HepG2 (cell line): ENCODE measurements around the gene AHNAK. TPM values are rescaled to one million over a fixed set of nuclear protein-coding genes. Genes with fewer than 3 reads are reported as not detected.

ENCODE experiments used
- CBX5 ChIP-seq: sonication (generic); formaldehyde crosslinking; IDR thresholded peaks from 2 replicates; pipeline ENCODE4 v1.4.0; 2020; ENCODE audit warnings: missing genetic modification reagents, borderline replicate concordance
- HDAC1 ChIP-seq: sonication (generic); formaldehyde crosslinking; IDR thresholded peaks from 2 replicates; pipeline ENCODE4 v1.5.1; 2020; ENCODE audit warnings: mild to moderate bottlenecking, missing genetic modification reagents
- HMG20A ChIP-seq: IDR thresholded peaks from 2 replicates; pipeline ENCODE4 v1.6.1; 2016; ENCODE audit warnings: borderline replicate concordance
- KDM6A ChIP-seq: IDR thresholded peaks from 2 replicates; pipeline ENCODE4 v1.6.1; 2016; ENCODE audit warnings: low read depth
- MXI1 ChIP-seq: IDR thresholded peaks from 3 replicates; pipeline ENCODE4 v1.6.1; 2012; ENCODE audit warnings: low read depth, low read length, inconsistent platforms, borderline replicate concordance
- RARA ChIP-seq: IDR thresholded peaks from 2 replicates; pipeline ENCODE4 v1.6.1; 2016; ENCODE audit warnings: missing genetic modification reagents, missing compliant biosample characterization
- ZNF556 ChIP-seq: sonication (generic); formaldehyde crosslinking; IDR thresholded peaks from 2 replicates; pipeline ENCODE4 v1.4.0; 2020; ENCODE audit warnings: mild to moderate bottlenecking, missing genetic modification reagents, borderline replicate concordance
- polyA plus RNA-seq, 8 experiments: library from polyadenylated mRNA; depleted of rRNA in 3 of 8; stranded (reverse) in 7 of 8; unstranded in 1 of 8; fragments of >200 nt; fragmentation: Illumina TruSeq in 4 of 8; extraction: Trizol in 4 of 8; gene quantifications; 2 replicates each; pipeline versions ENCODE4 v1.2.1 to v1.2.3, GENCODE V29; 2011 to 2016; ENCODE audit warnings: low read depth in 4 of 8, missing spikeins in 1 of 8, mixed read lengths in 1 of 8; ENCODE audit not compliant: insufficient read depth in 1 of 8
- total RNA-seq, 5 experiments: library from RNA; depleted of rRNA; stranded (reverse); fragments of >200 nt; fragmentation: Illumina TruSeq; extraction: Trizol; gene quantifications; 2 replicates each; pipeline ENCODE4 v1.2.3, GENCODE V29; 2016; ENCODE audit warnings: low read depth in 1 of 5
- TF ChIP-seq, protein P1 (sequence below): IDR thresholded peaks from 2 replicates; pipeline ENCODE4 v1.6.1; 2012; ENCODE audit warnings: low read depth, low read length, improper control_type of control experiment
- TF ChIP-seq, protein P2 (sequence below): sonication (generic); formaldehyde crosslinking; IDR thresholded peaks from 2 replicates; pipeline ENCODE4 v1.5.0; 2020; ENCODE audit warnings: mild to moderate bottlenecking, missing genetic modification reagents
- TF ChIP-seq, protein P3 (sequence below): sonication (generic); formaldehyde crosslinking; IDR thresholded peaks from 2 replicates; pipeline ENCODE4 v1.4.0; 2020; ENCODE audit warnings: missing genetic modification reagents
- TF ChIP-seq, protein P4 (sequence below): sonication (generic); formaldehyde crosslinking; IDR thresholded peaks from 2 replicates; pipeline ENCODE4 v1.5.0; 2020; ENCODE audit warnings: mild to moderate bottlenecking, missing genetic modification reagents, moderate library complexity
- TF ChIP-seq, protein P5 (sequence below): IDR thresholded peaks from 2 replicates; pipeline ENCODE4 v1.6.1; 2016; ENCODE audit warnings: missing genetic modification reagents, missing compliant biosample characterization
- TF ChIP-seq, protein P6 (sequence below): IDR thresholded peaks from 2 replicates; pipeline ENCODE4 v1.4.0; 2020; ENCODE audit warnings: mild to moderate bottlenecking, missing genetic modification reagents

The AHNAK gene
- total and polyA plus RNA-seq, 2 of the 13 experiments (the other 11 are each of a cell fraction or from before 2014, with no cell fraction given), result 23.4 to 25.0 TPM

DNA sequence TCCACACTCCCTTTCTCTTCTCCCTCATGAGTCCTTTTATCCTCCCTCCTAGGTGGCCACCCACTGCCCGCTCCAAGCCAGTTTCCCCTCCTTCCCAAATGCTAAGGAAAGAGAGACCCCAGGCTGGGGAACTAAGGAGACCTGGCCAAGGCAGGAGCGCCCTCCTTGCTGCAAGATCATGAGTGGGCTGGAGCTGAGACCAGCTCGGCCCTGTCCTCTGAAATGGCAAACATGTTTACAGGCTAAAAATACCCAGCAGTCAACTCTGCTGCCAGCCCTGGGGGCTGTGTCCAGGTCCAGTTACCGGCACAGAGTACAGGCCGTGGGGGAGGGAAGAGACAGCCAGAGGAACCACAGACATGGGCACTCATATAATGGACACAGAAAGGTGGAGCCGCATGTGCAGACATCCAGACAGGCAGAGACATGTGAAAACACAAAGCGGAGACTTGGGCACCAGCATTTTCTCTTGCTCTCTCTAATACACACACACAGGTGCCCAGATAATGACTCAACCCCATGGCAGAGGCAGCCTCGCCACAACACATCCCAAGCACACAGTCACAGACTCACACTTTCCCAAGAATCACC is 1.2 kb upstream of the AHNAK start (continued):
- TF ChIP-seq, protein P1, sequence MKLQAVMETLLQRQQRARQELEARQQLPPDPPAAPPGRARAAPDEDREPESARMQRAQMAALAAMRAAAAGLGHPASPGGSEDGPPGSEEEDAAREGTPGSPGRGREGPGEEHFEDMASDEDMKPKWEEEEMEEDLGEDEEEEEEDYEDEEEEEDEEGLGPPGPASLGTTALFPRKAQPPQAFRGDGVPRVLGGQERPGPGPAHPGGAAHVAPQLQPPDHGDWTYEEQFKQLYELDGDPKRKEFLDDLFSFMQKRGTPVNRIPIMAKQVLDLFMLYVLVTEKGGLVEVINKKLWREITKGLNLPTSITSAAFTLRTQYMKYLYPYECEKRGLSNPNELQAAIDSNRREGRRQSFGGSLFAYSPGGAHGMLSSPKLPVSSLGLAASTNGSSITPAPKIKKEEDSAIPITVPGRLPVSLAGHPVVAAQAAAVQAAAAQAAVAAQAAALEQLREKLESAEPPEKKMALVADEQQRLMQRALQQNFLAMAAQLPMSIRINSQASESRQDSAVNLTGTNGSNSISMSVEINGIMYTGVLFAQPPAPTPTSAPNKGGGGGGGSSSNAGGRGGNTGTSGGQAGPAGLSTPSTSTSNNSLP, result no peak
- TF ChIP-seq ZNF556 (CRISPR knock-in tag), result peak; percentile 64; the same call in 1 of the 2 replicates
- peak; percentile 32; the same call in 1 of the 2 replicates for TF ChIP-seq HMG20A (CRISPR knock-in tag)
- TF ChIP-seq MXI1, result peak; percentile 75; the same call in 1 of the 3 replicates
- TF ChIP-seq, protein P2, sequence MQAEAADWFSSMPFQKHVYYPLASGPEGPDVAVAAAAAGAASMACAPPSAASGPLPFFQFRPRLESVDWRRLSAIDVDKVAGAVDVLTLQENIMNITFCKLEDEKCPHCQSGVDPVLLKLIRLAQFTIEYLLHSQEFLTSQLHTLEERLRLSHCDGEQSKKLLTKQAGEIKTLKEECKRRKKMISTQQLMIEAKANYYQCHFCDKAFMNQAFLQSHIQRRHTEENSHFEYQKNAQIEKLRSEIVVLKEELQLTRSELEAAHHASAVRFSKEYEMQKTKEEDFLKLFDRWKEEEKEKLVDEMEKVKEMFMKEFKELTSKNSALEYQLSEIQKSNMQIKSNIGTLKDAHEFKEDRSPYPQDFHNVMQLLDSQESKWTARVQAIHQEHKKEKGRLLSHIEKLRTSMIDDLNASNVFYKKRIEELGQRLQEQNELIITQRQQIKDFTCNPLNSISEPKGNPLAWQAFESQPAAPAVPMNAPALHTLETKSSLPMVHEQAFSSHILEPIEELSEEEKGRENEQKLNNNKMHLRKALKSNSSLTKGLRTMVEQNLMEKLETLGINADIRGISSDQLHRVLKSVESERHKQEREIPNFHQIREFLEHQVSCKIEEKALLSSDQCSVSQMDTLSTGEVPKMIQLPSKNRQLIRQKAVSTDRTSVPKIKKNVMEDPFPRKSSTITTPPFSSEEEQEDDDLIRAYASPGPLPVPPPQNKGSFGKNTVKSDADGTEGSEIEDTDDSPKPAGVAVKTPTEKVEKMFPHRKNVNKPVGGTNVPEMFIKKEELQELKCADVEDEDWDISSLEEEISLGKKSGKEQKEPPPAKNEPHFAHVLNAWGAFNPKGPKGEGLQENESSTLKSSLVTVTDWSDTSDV (CRISPR knock-in tag), result 0 out of 2 replicates have a peak, but pooled peaks have one; percentile 42
- TF ChIP-seq CBX5 (CRISPR knock-in tag), result peak; percentile 33; the same call in 1 of the 2 replicates
- TF ChIP-seq HDAC1, result peak; percentile 65
- TF ChIP-seq, protein P3, sequence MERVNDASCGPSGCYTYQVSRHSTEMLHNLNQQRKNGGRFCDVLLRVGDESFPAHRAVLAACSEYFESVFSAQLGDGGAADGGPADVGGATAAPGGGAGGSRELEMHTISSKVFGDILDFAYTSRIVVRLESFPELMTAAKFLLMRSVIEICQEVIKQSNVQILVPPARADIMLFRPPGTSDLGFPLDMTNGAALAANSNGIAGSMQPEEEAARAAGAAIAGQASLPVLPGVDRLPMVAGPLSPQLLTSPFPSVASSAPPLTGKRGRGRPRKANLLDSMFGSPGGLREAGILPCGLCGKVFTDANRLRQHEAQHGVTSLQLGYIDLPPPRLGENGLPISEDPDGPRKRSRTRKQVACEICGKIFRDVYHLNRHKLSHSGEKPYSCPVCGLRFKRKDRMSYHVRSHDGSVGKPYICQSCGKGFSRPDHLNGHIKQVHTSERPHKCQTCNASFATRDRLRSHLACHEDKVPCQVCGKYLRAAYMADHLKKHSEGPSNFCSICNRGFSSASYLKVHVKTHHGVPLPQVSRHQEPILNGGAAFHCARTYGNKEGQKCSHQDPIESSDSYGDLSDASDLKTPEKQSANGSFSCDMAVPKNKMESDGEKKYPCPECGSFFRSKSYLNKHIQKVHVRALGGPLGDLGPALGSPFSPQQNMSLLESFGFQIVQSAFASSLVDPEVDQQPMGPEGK (CRISPR knock-in tag), result peak; percentile 92
- TF ChIP-seq KDM6A, result peak; percentile 51; the same call in 1 of the 2 replicates
- peak; percentile 76 for TF ChIP-seq RARA
- TF ChIP-seq, protein P4, sequence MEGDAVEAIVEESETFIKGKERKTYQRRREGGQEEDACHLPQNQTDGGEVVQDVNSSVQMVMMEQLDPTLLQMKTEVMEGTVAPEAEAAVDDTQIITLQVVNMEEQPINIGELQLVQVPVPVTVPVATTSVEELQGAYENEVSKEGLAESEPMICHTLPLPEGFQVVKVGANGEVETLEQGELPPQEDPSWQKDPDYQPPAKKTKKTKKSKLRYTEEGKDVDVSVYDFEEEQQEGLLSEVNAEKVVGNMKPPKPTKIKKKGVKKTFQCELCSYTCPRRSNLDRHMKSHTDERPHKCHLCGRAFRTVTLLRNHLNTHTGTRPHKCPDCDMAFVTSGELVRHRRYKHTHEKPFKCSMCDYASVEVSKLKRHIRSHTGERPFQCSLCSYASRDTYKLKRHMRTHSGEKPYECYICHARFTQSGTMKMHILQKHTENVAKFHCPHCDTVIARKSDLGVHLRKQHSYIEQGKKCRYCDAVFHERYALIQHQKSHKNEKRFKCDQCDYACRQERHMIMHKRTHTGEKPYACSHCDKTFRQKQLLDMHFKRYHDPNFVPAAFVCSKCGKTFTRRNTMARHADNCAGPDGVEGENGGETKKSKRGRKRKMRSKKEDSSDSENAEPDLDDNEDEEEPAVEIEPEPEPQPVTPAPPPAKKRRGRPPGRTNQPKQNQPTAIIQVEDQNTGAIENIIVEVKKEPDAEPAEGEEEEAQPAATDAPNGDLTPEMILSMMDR, result peak; percentile 19; the same call in 1 of the 2 replicates
- TF ChIP-seq, protein P5, sequence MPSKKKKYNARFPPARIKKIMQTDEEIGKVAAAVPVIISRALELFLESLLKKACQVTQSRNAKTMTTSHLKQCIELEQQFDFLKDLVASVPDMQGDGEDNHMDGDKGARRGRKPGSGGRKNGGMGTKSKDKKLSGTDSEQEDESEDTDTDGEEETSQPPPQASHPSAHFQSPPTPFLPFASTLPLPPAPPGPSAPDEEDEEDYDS (CRISPR knock-in tag), result peak; percentile 82
- TF ChIP-seq, protein P6, sequence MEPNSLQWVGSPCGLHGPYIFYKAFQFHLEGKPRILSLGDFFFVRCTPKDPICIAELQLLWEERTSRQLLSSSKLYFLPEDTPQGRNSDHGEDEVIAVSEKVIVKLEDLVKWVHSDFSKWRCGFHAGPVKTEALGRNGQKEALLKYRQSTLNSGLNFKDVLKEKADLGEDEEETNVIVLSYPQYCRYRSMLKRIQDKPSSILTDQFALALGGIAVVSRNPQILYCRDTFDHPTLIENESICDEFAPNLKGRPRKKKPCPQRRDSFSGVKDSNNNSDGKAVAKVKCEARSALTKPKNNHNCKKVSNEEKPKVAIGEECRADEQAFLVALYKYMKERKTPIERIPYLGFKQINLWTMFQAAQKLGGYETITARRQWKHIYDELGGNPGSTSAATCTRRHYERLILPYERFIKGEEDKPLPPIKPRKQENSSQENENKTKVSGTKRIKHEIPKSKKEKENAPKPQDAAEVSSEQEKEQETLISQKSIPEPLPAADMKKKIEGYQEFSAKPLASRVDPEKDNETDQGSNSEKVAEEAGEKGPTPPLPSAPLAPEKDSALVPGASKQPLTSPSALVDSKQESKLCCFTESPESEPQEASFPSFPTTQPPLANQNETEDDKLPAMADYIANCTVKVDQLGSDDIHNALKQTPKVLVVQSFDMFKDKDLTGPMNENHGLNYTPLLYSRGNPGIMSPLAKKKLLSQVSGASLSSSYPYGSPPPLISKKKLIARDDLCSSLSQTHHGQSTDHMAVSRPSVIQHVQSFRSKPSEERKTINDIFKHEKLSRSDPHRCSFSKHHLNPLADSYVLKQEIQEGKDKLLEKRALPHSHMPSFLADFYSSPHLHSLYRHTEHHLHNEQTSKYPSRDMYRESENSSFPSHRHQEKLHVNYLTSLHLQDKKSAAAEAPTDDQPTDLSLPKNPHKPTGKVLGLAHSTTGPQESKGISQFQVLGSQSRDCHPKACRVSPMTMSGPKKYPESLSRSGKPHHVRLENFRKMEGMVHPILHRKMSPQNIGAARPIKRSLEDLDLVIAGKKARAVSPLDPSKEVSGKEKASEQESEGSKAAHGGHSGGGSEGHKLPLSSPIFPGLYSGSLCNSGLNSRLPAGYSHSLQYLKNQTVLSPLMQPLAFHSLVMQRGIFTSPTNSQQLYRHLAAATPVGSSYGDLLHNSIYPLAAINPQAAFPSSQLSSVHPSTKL (CRISPR knock-in tag), result peak; percentile 77
